Spleen (tissue), 13 donors: ENCODE data around the gene ZFAND5. TPM values are rescaled to one million over a fixed set of nuclear protein-coding genes. Genes with fewer than 3 reads are reported as not detected.
A peak's percentile ranks its signal among the peaks of the same experiment; 100 is the strongest.

ENCODE experiments used
- DNase-seq: peaks from one replicate; pipeline ENCODE4 v3.0.0-alpha.2; 2020
- H3K27ac ChIP-seq, 8 donors: fragments of 200-600 bp; sonication (generic) in 7 of 8; 1 replicate in 4 of 8; 2 replicates in 4 of 8; pipeline versions ENCODE4 v1.5.0 to v1.8.0; 2016 to 2021; ENCODE audit warnings: inconsistent platforms in 4 of 8, mild to moderate bottlenecking in 4 of 8, moderate library complexity in 1 of 8
- H3K27me3 ChIP-seq, 7 donors: fragments of 200-600 bp; sonication (generic) in 6 of 7; replicated peaks in 1 of 7; 1 replicate in 4 of 7; 2 replicates in 3 of 7; pipeline versions ENCODE4 v1.5.0 to v1.8.0; 2016 to 2021; ENCODE audit warnings: inconsistent platforms in 3 of 7, mild to moderate bottlenecking in 1 of 7
- H3K36me3 ChIP-seq, 6 donors: fragments of 200-600 bp; sonication (generic) in 5 of 6; 1 replicate in 4 of 6; 2 replicates in 2 of 6; pipeline versions ENCODE4 v1.5.0 to v1.8.0; 2016 to 2021; ENCODE audit warnings: inconsistent platforms in 2 of 6
- H3K4me1 ChIP-seq, 6 donors: fragments of 200-600 bp; sonication (generic) in 5 of 6; 1 replicate in 3 of 6; 2 replicates in 3 of 6; pipeline versions ENCODE4 v1.5.0 to v1.8.0; 2016 to 2021; ENCODE audit warnings: inconsistent platforms in 3 of 6
- H3K4me3 ChIP-seq, 8 donors: fragments of 200-600 bp; sonication (generic) in 7 of 8; 1 replicate in 4 of 8; 2 replicates in 4 of 8; pipeline versions ENCODE4 v1.5.0 to v1.8.0; 2016 to 2021; ENCODE audit warnings: inconsistent platforms in 4 of 8, mild to moderate bottlenecking in 4 of 8, moderate library complexity in 2 of 8
- H3K9me3 ChIP-seq, 8 donors: fragments of 200-600 bp; sonication (generic) in 7 of 8; 1 replicate in 4 of 8; 2 replicates in 4 of 8; pipeline versions ENCODE4 v1.5.0 to v1.8.0; 2016 to 2021; ENCODE audit warnings: inconsistent platforms in 4 of 8
- POLR2A ChIP-seq, 3 donors: fragments of 450-650 bp; IDR thresholded peaks; one replicate each; pipeline ENCODE4 v1.5.1; 2017; ENCODE audit warnings: antibody characterized with exemption in 3 of 3, mild to moderate bottlenecking in 1 of 3
- POLR2AphosphoS5 ChIP-seq, 3 donors: sonication (generic); formaldehyde crosslinking; IDR thresholded peaks; one replicate each; pipeline ENCODE4 v1.5.1; 2017; ENCODE audit warnings: antibody characterized with exemption in 3 of 3
- WGBS, 5 donors: extraction: QIAGEN DNeasy Blood & Tissue Kit in 3 of 5; methylation state at CpG; one replicate each; pipeline versions ENCODE4 v1.1.5 to v1.1.7; 2013 to 2018; 5-methylcytosine and 5-hydroxymethylcytosine counted together
- intact Hi-C: fragments of 100-400 bp; cut with DNase I; formaldehyde crosslinking; loops from one replicate; pipeline ENCODE4 v1.15.0; 2023; ENCODE audit warnings: low total_unique reads
- long read RNA-seq, 2 donors: transcript quantifications; one replicate each; lab custom pipeline, GENCODE V29; 2026
- polyA plus RNA-seq, 3 donors: library from polyadenylated mRNA; stranded (reverse); fragments of 200-250 nt; gene quantifications; one replicate each; pipeline ENCODE4 v1.2.1, GENCODE V29; 2013
- total RNA-seq, 7 donors: library from RNA; depleted of rRNA in 3 of 7; stranded (reverse); fragments of >200 nt in 3 of 7; fragmentation: NEBNext Ultra II Directional in 4 of 7; extraction: Animal tissue kit (Norgen Biotek cat#: 25700) in 4 of 7; gene quantifications; one replicate each; pipeline versions ENCODE4 v1.1.0 to v1.2.1, GENCODE V29; 2016 to 2021
- TF ChIP-seq, protein P1 (sequence below), 11 experiments: fragments of 200-600 bp in 7 of 11; fragments of 450-650 bp in 4 of 11; sonication (generic) in 4 of 11; IDR thresholded peaks in 8 of 11; conservative IDR thresholded peaks in 3 of 11; 1 replicate in 7 of 11; 2 replicates in 4 of 11; pipeline versions ENCODE4 v1.4.0 to v1.8.0; 2016 to 2021; ENCODE audit warnings: antibody characterized with exemption in 11 of 11, inconsistent platforms in 4 of 11, mild to moderate bottlenecking in 1 of 11
- donor health status: healthy with polysubstance abuse.
- donor health status: DM: no; HTN: no; CAD: no; lungs with moderate emphysema.
- donor health status: DM: no; HTN: no; CAD: no.
- donor health status: Bipolar disorder and iron deficiency.
- donor health status: healthy.
- donor health status: DM: no; HTN: no; CAD: no.
- donor health status: DM: yes; HTN: yes; CAD: no.

Gene ZFAND5, protein sequence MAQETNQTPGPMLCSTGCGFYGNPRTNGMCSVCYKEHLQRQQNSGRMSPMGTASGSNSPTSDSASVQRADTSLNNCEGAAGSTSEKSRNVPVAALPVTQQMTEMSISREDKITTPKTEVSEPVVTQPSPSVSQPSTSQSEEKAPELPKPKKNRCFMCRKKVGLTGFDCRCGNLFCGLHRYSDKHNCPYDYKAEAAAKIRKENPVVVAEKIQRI
- total RNA-seq (100 to 1,000 TPM; 133 to 238 (median 153) TPM), polyA plus RNA-seq (10 to 100 TPM; 69.6 to 81.7 (median 70.7) TPM)
- long read RNA-seq, donor 1, transcript ZFAND5-206 (4 exons, 553 nt) = minor isoform, 6 of 39 reads
- long read RNA-seq, donor 1, transcript ZFAND5-205 (7 exons, 2,785 nt) = major isoform, 13 of 39 reads
- long read RNA-seq, donor 1, transcript ZFAND5-204 (6 exons, 2,686 nt) = minor isoform, 12 of 39 reads
- long read RNA-seq, donor 1, partial matches to known transcripts = 6 of 39 reads
- long read RNA-seq, donor 1, other reads (novel, unspliced or antisense) = 0 of 39 reads
- long read RNA-seq, donor 2, transcript ZFAND5-204 (6 exons, 2,686 nt) = minor isoform, 14 of 44 reads
- long read RNA-seq, donor 2, transcript ZFAND5-205 (7 exons, 2,785 nt) = major isoform, 16 of 44 reads
- long read RNA-seq, donor 2, partial matches to known transcripts = 14 of 44 reads
- long read RNA-seq, donor 2, other reads (novel, unspliced or antisense) = 0 of 44 reads

DNA sequence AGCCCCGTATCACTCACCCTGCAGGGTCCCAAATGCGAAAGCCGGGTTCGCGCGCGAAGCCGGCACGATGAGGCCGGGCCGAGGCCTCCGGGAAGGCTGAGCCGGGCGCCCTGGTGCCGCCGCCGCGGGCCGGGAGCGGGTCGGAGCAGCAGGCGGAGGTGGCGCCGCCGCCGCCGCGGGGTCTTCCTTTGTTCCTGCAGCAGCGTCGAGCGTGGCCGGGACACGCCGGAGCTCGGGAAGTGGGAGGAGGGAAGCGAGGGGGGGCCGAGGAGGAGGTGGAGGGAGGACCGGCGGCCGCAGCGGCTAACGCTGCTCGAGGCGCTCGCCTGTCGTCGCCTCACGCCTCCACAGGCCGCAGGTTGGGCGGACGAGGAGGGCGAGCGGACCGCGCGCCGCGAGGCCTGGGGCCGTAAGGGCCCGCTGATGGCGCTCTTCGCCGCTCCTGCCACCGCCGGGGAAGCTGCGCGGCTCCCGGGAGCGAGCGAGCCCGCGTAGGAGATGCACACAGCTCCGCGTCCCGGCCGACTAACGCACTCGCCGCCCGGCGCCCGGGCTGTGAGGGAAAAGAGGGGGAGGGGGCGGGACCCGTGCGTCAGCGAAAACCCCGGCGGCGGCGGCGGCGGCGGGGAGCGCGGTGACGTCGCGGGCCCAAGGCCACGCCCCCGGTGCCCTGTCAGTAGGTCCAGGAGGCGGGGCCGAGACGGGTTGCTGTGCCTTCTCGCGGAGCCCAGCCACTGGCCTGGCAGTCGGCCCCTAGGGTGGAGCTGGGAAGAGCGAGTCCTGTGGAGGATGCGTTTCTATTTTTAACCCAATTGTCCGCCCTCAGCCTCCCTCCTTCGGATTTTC is at the start of gene ZFAND5:
TSS of gene ZFAND5 (minus strand) at position 530 of the 846 bp plus-strand sequence. CDS start 4,430 bp downstream, outside the sequence.
- Histone ChIP-seq H3K4me1 (peaks cover 13 to 51% (median 46%) of the 10 kb centered on the region in 6 donors), H3K36me3 (peaks cover 0 to 16% (median 7%) of the 10 kb centered on the region in 6 donors), H3K27me3 (no peaks in the 10 kb centered on the region), H3K4me3 (peak within 1 kb of the TSS; percentile 63 to 89 (median 78)), H3K27ac (peak within 1 kb of the TSS; percentile 99 to 100 (median 100)), H3K9me3 (no peaks in the 10 kb centered on the region)
- DNase-seq = peak; percentile 99
- WGBS, 5 donors = 0 to 1% (median 0%) methylated on average over 16 to 110 of the region's 110 CpGs
- TF ChIP-seq, protein P1, sequence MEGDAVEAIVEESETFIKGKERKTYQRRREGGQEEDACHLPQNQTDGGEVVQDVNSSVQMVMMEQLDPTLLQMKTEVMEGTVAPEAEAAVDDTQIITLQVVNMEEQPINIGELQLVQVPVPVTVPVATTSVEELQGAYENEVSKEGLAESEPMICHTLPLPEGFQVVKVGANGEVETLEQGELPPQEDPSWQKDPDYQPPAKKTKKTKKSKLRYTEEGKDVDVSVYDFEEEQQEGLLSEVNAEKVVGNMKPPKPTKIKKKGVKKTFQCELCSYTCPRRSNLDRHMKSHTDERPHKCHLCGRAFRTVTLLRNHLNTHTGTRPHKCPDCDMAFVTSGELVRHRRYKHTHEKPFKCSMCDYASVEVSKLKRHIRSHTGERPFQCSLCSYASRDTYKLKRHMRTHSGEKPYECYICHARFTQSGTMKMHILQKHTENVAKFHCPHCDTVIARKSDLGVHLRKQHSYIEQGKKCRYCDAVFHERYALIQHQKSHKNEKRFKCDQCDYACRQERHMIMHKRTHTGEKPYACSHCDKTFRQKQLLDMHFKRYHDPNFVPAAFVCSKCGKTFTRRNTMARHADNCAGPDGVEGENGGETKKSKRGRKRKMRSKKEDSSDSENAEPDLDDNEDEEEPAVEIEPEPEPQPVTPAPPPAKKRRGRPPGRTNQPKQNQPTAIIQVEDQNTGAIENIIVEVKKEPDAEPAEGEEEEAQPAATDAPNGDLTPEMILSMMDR (IDR thresholded peaks at IDR 0.05 in 8 of 11, conservative IDR thresholded peaks at IDR 0.05 in 3 of 11) = peak in 3 of 11 experiments; percentile 15 to 17 (median 16)
- TF ChIP-seq POLR2AphosphoS5 (IDR thresholded peaks at IDR 0.05) = peak; percentile 100
- TF ChIP-seq POLR2A (IDR thresholded peaks at IDR 0.05) = peak; percentile 97 to 98 (median 98)
- intact Hi-C loops = no loop called here

DNA sequence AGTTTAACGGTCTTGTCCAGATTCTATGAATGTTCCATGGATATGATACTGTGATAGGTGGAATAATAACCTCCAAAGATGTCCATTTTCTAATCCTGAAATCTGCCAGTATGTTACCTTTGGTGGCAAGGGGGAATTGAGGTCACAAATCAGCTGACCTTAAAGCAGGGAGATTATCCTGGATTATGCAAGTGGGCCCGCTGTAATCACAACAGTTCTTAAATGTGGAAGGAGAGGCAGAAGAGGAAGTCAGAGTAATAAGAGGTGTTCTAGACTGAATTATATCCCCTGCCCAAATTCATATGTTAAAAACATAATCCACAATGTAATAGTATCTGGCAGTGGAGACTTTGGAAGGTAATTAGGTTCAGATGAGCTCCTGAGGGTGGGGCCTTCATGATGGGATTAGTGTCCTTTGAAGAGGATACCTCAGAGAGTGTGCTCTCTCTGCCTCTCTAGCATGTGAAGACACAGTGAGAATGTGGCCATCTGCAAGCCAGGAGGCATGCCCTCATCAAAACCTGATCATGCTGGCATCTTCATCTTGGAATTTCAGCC is 47.6 kb upstream of the ZFAND5 start:
- no peak overlapping the region for H3K27ac ChIP-seq
- no peaks in the 10 kb centered on the region for H3K9me3 ChIP-seq
- TF ChIP-seq POLR2A (IDR thresholded peaks at IDR 0.05) (no peak), POLR2AphosphoS5 (IDR thresholded peaks at IDR 0.05) (no peak)
- TF ChIP-seq, protein P1 (IDR thresholded peaks at IDR 0.05 in 8 of 11, conservative IDR thresholded peaks at IDR 0.05 in 3 of 11) = no peak
- no peaks in the 10 kb centered on the region for H3K4me1 ChIP-seq
- no peak overlapping the region for H3K4me3 ChIP-seq
- WGBS, 5 donors = 71 to 89% (median 81%) methylated on average over 2 of the region's 2 CpGs
- no peaks in the 10 kb centered on the region for H3K36me3 ChIP-seq
- no peaks in the 10 kb centered on the region for H3K27me3 ChIP-seq
- intact Hi-C loops = no loop called here
- DNase-seq = no peak

DNA sequence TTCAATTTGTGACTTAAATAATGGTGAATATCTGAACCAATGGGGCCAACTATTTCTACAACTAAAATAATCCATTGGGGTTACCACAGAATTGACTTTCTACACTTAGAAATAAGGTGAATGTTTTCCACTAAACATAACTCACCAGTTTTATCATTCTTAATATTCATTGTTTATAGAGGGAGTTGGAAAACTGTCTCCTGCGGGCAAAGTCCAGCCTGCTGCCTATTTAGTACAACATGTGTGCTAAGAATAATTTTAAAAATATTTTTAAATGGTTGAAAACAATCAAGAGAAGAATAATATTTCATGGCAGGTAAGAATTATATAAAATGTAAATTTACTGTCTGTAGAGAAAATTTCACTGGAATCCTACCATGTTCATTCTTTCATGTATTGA is 45.2 kb upstream of the ZFAND5 start:
- Histone ChIP-seq H3K36me3 (no peaks in the 10 kb centered on the region), H3K27ac (no peak overlapping the region), H3K4me1 (no peaks in the 10 kb centered on the region), H3K4me3 (no peak overlapping the region), H3K9me3 (no peaks in the 10 kb centered on the region), H3K27me3 (no peaks in the 10 kb centered on the region)
- TF ChIP-seq POLR2AphosphoS5 (IDR thresholded peaks at IDR 0.05) (no peak), POLR2A (IDR thresholded peaks at IDR 0.05) (no peak)
- TF ChIP-seq, protein P1 (IDR thresholded peaks at IDR 0.05 in 8 of 11, conservative IDR thresholded peaks at IDR 0.05 in 3 of 11) = no peak
- WGBS, 5 donors = 93 to 100% (median 97%) methylated on average over 1 of the region's 1 CpG
- intact Hi-C loops = no loop called here
- DNase-seq = no peak
